HL-60 (cell line): ENCODE data around the gene TSSK3.

Experiments used
- DNase-seq, 2 experiments: peaks; one replicate each; pipeline ENCODE4 v3.0.0-alpha.2; 2010 to 2020; ENCODE audit warnings: low read depth in 1 of 2, low spot score in 1 of 2
- H3K27ac ChIP-seq: fragments of 250-450 bp; sonication (Bioruptor Pico); replicated peaks from 2 replicates; pipeline ENCODE4 v1.5.1; 2020; ENCODE audit warnings: mild to moderate bottlenecking, moderate library complexity
- H3K27me3 ChIP-seq: fragments of 250-450 bp; sonication (Bioruptor Pico); 2 replicates; pipeline ENCODE4 v1.5.1; 2021; ENCODE audit warnings: mild to moderate bottlenecking, moderate library complexity; ENCODE audit not compliant: insufficient read depth, poor library complexity, severe bottlenecking
- H3K4me3 ChIP-seq: replicated peaks from 2 replicates; pipeline ENCODE4 v1.5.1; 2011; ENCODE audit warnings: mild to moderate bottlenecking, control low read depth, low read length; ENCODE audit not compliant: insufficient read depth
- GABPA ChIP-seq: IDR thresholded peaks from 2 replicates; pipeline ENCODE4 v1.6.1; 2012; ENCODE audit warnings: low read depth
- POLR2AphosphoS5 ChIP-seq: IDR thresholded peaks from 2 replicates; pipeline ENCODE4 v1.6.1; 2012; ENCODE audit warnings: low read depth
- SPI1 ChIP-seq: IDR thresholded peaks from 2 replicates; pipeline ENCODE4 v1.6.1; 2012; ENCODE audit warnings: low read depth, mild to moderate bottlenecking, borderline replicate concordance
- TF ChIP-seq, protein P1 (sequence below): IDR thresholded peaks from one replicate; pipeline ENCODE4 v1.5.1; 2011; ENCODE audit warnings: low read length, control low read depth, inconsistent platforms; ENCODE audit not compliant: insufficient read depth
- TF ChIP-seq, protein P2 (sequence below): IDR thresholded peaks from 2 replicates; pipeline ENCODE4 v1.6.1; 2012; ENCODE audit warnings: low read depth; ENCODE audit not compliant: insufficient replicate concordance

The TSSK3 gene

DNA sequence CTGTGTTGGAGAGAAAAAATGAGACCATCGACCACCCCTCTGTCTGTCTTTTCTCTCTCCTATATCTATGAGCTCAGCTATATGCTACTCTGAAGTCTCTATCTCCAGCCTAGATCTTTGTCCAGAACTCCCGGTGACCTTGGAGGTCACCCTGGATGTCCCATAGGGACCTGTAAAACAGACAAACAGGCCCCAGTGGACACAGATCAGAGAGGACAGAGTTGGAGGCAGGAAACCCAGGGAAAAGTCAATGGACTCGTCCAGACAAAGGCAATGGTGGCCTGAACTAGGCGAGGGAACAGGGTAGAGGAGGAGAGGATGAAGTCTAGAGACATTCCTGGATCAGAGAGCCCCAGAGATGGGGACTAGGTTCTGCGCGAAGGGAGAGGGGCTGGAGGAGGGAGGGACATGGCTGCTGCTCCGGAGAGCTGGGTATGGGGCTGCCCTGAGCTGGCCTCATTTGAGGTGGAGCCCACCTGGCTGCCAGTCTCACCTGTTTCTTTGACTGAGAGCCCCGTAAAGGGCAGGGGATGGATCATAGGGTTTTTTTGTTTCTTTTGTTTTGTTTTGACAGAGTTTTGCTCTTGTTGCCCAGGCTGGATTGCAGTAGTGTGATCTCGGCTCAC lies 15.7 kb upstream of the TSSK3 start:
- no peak overlapping the region for H3K27ac ChIP-seq
- H3K4me3 ChIP-seq: no peak overlapping the region
- no peaks in the 10 kb centered on the region for H3K27me3 ChIP-seq
- TF ChIP-seq, protein P1, sequence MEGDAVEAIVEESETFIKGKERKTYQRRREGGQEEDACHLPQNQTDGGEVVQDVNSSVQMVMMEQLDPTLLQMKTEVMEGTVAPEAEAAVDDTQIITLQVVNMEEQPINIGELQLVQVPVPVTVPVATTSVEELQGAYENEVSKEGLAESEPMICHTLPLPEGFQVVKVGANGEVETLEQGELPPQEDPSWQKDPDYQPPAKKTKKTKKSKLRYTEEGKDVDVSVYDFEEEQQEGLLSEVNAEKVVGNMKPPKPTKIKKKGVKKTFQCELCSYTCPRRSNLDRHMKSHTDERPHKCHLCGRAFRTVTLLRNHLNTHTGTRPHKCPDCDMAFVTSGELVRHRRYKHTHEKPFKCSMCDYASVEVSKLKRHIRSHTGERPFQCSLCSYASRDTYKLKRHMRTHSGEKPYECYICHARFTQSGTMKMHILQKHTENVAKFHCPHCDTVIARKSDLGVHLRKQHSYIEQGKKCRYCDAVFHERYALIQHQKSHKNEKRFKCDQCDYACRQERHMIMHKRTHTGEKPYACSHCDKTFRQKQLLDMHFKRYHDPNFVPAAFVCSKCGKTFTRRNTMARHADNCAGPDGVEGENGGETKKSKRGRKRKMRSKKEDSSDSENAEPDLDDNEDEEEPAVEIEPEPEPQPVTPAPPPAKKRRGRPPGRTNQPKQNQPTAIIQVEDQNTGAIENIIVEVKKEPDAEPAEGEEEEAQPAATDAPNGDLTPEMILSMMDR: no peak
- TF ChIP-seq GABPA (no peak), SPI1 (no peak), POLR2AphosphoS5 (no peak)
- TF ChIP-seq, protein P2, sequence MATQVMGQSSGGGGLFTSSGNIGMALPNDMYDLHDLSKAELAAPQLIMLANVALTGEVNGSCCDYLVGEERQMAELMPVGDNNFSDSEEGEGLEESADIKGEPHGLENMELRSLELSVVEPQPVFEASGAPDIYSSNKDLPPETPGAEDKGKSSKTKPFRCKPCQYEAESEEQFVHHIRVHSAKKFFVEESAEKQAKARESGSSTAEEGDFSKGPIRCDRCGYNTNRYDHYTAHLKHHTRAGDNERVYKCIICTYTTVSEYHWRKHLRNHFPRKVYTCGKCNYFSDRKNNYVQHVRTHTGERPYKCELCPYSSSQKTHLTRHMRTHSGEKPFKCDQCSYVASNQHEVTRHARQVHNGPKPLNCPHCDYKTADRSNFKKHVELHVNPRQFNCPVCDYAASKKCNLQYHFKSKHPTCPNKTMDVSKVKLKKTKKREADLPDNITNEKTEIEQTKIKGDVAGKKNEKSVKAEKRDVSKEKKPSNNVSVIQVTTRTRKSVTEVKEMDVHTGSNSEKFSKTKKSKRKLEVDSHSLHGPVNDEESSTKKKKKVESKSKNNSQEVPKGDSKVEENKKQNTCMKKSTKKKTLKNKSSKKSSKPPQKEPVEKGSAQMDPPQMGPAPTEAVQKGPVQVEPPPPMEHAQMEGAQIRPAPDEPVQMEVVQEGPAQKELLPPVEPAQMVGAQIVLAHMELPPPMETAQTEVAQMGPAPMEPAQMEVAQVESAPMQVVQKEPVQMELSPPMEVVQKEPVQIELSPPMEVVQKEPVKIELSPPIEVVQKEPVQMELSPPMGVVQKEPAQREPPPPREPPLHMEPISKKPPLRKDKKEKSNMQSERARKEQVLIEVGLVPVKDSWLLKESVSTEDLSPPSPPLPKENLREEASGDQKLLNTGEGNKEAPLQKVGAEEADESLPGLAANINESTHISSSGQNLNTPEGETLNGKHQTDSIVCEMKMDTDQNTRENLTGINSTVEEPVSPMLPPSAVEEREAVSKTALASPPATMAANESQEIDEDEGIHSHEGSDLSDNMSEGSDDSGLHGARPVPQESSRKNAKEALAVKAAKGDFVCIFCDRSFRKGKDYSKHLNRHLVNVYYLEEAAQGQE: no peak
- DNase-seq: no peak

DNA sequence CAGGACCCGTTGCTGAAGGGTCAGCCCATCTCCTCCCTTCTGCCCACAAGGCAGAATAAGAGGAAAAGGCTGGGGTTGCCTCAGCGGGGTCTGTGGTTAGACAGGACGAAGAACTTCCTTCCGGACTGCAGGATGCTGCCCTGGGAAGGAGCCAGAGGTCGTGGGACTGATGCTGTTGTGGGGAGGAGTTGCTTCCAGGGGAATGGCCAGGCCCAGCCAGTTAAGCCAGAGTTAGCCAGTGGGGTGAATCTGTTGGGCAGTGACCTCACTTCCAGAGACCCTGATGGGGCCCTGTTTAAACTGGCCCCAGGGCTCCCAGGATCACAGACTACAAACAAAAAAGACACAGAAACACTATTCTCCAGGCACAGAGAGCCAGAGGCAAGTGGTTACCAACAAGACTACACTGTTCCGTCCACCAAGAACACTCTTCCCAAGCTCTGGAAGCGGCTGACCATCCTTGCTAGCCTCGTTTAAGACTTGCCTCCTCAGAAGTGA lies 13.1 kb upstream of the TSSK3 start:
- peak; percentile 25 to 68 for DNase-seq
- Histone ChIP-seq H3K27ac (no peak overlapping the region), H3K4me3 (no peak overlapping the region), H3K27me3 (no peaks in the 10 kb centered on the region)
- peak; percentile 41; the same call in 1 of the 2 replicates for TF ChIP-seq POLR2AphosphoS5
- TF ChIP-seq, protein P1: no peak
- TF ChIP-seq SPI1: no peak; the same call in 1 of the 2 replicates
- no peak for TF ChIP-seq GABPA
- TF ChIP-seq, protein P2: no peak

DNA sequence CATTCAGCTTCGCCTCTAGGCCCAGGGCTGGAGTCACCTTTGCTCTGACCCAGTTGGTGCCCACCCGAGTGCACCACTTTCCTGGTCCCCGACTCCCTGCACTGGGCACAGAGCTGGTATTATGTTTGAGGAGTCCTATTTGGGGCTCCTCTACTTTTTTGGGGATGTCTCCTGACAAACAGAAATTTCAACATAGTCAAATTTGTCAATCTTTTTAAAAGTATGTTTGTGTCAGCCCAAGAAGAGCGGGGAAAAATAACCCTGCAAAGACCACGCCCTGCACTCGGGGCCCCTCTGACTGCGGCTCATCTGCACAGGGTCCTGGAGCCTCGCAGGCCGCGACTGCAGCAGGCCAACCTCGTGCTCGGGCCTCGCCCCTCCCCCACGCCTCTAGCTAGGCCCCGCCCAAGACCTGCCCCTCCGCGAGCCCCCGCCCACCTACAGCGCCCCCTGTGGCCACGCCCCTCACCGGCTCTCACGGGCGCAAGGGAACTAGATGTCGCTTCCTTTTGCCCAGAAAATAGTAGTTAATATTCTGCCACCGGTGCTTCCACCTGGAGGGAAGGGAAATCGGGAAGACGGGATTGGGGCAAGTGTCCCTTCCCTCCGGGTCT lies 11.4 kb upstream of the TSSK3 start:
- peak overlapping the region; percentile 50 for H3K4me3 ChIP-seq
- TF ChIP-seq, protein P2: no peak
- TF ChIP-seq, protein P1: no peak
- no peak for TF ChIP-seq SPI1
- TF ChIP-seq POLR2AphosphoS5: no peak; the same call in 1 of the 2 replicates
- TF ChIP-seq GABPA: no peak
- peak overlapping the region; percentile 56 for H3K27ac ChIP-seq

More for the DNA sequence above, 11.4 kb upstream of the TSSK3 start:
- peak in 1 of 2 experiments; percentile 67 for DNase-seq
- no peaks in the 10 kb centered on the region for H3K27me3 ChIP-seq
